Mesodermal cell (in vitro differentiated cells): ENCODE results near the gene EPB42.
"Not testable (repeated sequence)": the region's sequence is repeated elsewhere in the genome, so short reads cannot be mapped to it uniquely, and the experiment has no call there.

Experiments
- H3K27ac ChIP-seq: 2 replicates; pipeline ENCODE4 v1.7.0; 2013; ENCODE audit warnings: mild to moderate bottlenecking, low read depth, low read length, moderate library complexity; ENCODE audit not compliant: severe bottlenecking
- H3K36me3 ChIP-seq: 2 replicates; pipeline ENCODE4 v1.7.1; 2013; ENCODE audit warnings: mild to moderate bottlenecking, low read length, moderate library complexity; ENCODE audit not compliant: control insufficient read depth, insufficient read depth
- H3K4me1 ChIP-seq: one replicate; pipeline ENCODE4 v1.7.1; 2013; ENCODE audit warnings: mild to moderate bottlenecking, low read length; ENCODE audit not compliant: insufficient read depth, control insufficient read depth, poor library complexity, severe bottlenecking
- H3K4me3 ChIP-seq: 2 replicates; pipeline ENCODE4 v1.7.0; 2013; ENCODE audit warnings: low read length, control low read depth, mild to moderate bottlenecking; ENCODE audit not compliant: insufficient read depth, poor library complexity, severe bottlenecking; ENCODE audit errors: extremely low read depth
- H3K9me3 ChIP-seq: 2 replicates; pipeline ENCODE4 v1.7.1; 2013; ENCODE audit warnings: mild to moderate bottlenecking, low read length, moderate library complexity; ENCODE audit not compliant: control insufficient read depth
- WGBS, 2 experiments: methylation state at CpG; one replicate each; pipeline ENCODE4 v1.1.5; 2013; ENCODE audit warnings: missing lambda C conversion rate in 2 of 2; ENCODE audit not compliant: insufficient coverage in 2 of 2; 5-methylcytosine and 5-hydroxymethylcytosine counted together

Gene EPB42

GRCh38 chr15:43185157-43186002 is 35.4 kb downstream of the EPB42 start, which contains the start of gene CCNDBP1:
Gene CCNDBP1, plus strand, starts transcription at chr15:43185403. Its CDS starts 96 bp downstream, at chr15:43185499.
- 0 to 1% methylated on average over 37 to 57 of the region's 69 CpGs for WGBS, 2 experiments
- Histone ChIP-seq H3K4me1 (peaks cover 11% of the 10 kb centered on the region), H3K4me3 (peak within 1 kb of the TSS; percentile 79), H3K27ac (peak within 1 kb of the TSS; percentile 85), H3K36me3 (peaks cover 14% of the 10 kb centered on the region), H3K9me3 (no peaks in the 10 kb centered on the region)

GRCh38 chr15:43184407-43185124 is 36.3 kb downstream of the EPB42 start:
- Histone ChIP-seq H3K27ac (no peak overlapping the region), H3K4me3 (peak overlapping the region; percentile 79), H3K9me3 (no peaks in the 10 kb centered on the region), H3K4me1 (peaks cover 11% of the 10 kb centered on the region), H3K36me3 (peaks cover 6% of the 10 kb centered on the region)
- WGBS, 2 experiments, result 59 to 77% methylated on average over 6 to 7 of the region's 9 CpGs

- WGBS, 2 experiments, result 67 to 100% methylated on average over 1 to 2 of the region's 3 CpGs
- Histone ChIP-seq H3K36me3 (no peaks in the 10 kb centered on the region), H3K27ac (no peak overlapping the region), H3K4me1 (peaks cover 11% of the 10 kb centered on the region), H3K9me3 (no peaks in the 10 kb centered on the region), H3K4me3 (no peak overlapping the region)
Observed at GRCh38 chr15:43183270-43183669, 37.5 kb downstream of the EPB42 start.

- not testable (repeated sequence) for H3K4me1 ChIP-seq, H3K36me3 ChIP-seq, H3K27ac ChIP-seq, H3K4me3 ChIP-seq, H3K9me3 ChIP-seq
- WGBS, 2 experiments, result no CpG with 5 or more reads among the region's 2 CpGs
Observed at GRCh38 chr15:43177147-43177546, 43.7 kb downstream of the EPB42 start.

GRCh38 chr15:43175656-43176309 is 45.0 kb downstream of the EPB42 start:
- H3K4me3 ChIP-seq, H3K27ac ChIP-seq, H3K36me3 ChIP-seq, H3K4me1 ChIP-seq, H3K9me3 ChIP-seq: not testable (repeated sequence)
- 95 to 96% methylated on average over 12 to 15 of the region's 25 CpGs for WGBS, 2 experiments

- Histone ChIP-seq H3K27ac (no peak overlapping the region), H3K36me3 (no peaks in the 10 kb centered on the region), H3K9me3 (peaks cover 4% of the 10 kb centered on the region), H3K4me1 (peaks cover 15% of the 10 kb centered on the region), H3K4me3 (no peak overlapping the region)
- WGBS, 2 experiments, result 88 to 93% methylated on average over 3 to 4 of the region's 4 CpGs
Observed at GRCh38 chr15:43169888-43170287, 50.9 kb downstream of the EPB42 start.

GRCh38 chr15:43168192-43169107 is 52.4 kb downstream of the EPB42 start:
- Histone ChIP-seq H3K4me3 (no peak overlapping the region), H3K9me3 (no peaks in the 10 kb centered on the region), H3K27ac (no peak overlapping the region), H3K4me1 (peaks cover 15% of the 10 kb centered on the region), H3K36me3 (no peaks in the 10 kb centered on the region)
- WGBS, 2 experiments, result 86 to 100% methylated on average over 1 of the region's 2 CpGs

GRCh38 chr15:43167261-43167660 is 53.6 kb downstream of the EPB42 start:
- 97 to 100% methylated on average over 3 to 11 of the region's 28 CpGs for WGBS, 2 experiments
- H3K4me3 ChIP-seq, H3K36me3 ChIP-seq: not testable (repeated sequence)

GRCh38 chr15:43165801-43166325 is 55.0 kb downstream of the EPB42 start:
- no peaks in the 10 kb centered on the region for H3K36me3 ChIP-seq
- H3K9me3 ChIP-seq, result no peaks in the 10 kb centered on the region
- no CpG with 5 or more reads among the region's 2 CpGs for WGBS, 2 experiments
- H3K4me1 ChIP-seq, result peaks cover 15% of the 10 kb centered on the region
- H3K4me3 ChIP-seq, result no peak overlapping the region
- H3K27ac ChIP-seq, result no peak overlapping the region

More at GRCh38 chr15:43167261-43167660, 53.6 kb downstream of the EPB42 start:
- not testable (repeated sequence) for H3K9me3 ChIP-seq, H3K27ac ChIP-seq
- peaks cover 15% of the 10 kb centered on the region for H3K4me1 ChIP-seq

GRCh38 chr15:43153269-43153668 is 67.5 kb downstream of the EPB42 start:
- no peak overlapping the region for H3K27ac ChIP-seq
- no peak overlapping the region for H3K4me3 ChIP-seq
- H3K36me3 ChIP-seq, result no peaks in the 10 kb centered on the region
- H3K4me1 ChIP-seq, result peaks cover 4% of the 10 kb centered on the region
- no peaks in the 10 kb centered on the region for H3K9me3 ChIP-seq
